Upper lobe of right lung (tissue), 1 donor: ENCODE results near the gene EHBP1. TPM values are rescaled to one million over a fixed set of nuclear protein-coding genes. Genes with fewer than 3 reads are reported as not detected.
"Not testable (repeated sequence)": the region's sequence is repeated elsewhere in the genome, so short reads cannot be mapped to it uniquely, and the experiment has no call there.

Source experiments
- ATAC-seq: fragments of 200-7000 bp; cut with Tn5 transposase; one replicate; pipeline ENCODE4 v1.9.1; 2020; ENCODE audit warnings: mild to moderate bottlenecking, moderate library complexity
- DNase-seq: peaks from one replicate; pipeline ENCODE4 v3.0.0-alpha.2; 2020
- H3K27ac ChIP-seq: fragments of 200-600 bp; one replicate; pipeline ENCODE4 v1.8.0; 2022
- H3K27me3 ChIP-seq: fragments of 200-600 bp; one replicate; pipeline ENCODE4 v1.8.0; 2022; ENCODE audit warnings: mild to moderate bottlenecking
- H3K36me3 ChIP-seq: fragments of 200-600 bp; one replicate; pipeline ENCODE4 v1.8.0; 2022
- H3K4me1 ChIP-seq: fragments of 200-600 bp; one replicate; pipeline ENCODE4 v1.8.0; 2022
- H3K4me3 ChIP-seq: fragments of 200-600 bp; one replicate; pipeline ENCODE4 v1.8.0; 2022; ENCODE audit warnings: mild to moderate bottlenecking
- H3K9me3 ChIP-seq: fragments of 200-600 bp; one replicate; pipeline ENCODE4 v1.8.0; 2022
- intact Hi-C: fragments of 100-400 bp; cut with DNase I; formaldehyde crosslinking; loops from one replicate; pipeline ENCODE4 v1.11.0; 2022
- total RNA-seq: library from RNA; stranded (reverse); fragmentation: NEBNext Ultra II Directional; extraction: Animal tissue kit (Norgen Biotek cat#: 25700); gene quantifications from one replicate; pipeline ENCODE4 v1.2.1, GENCODE V29; 2021
- TF ChIP-seq, protein P1 (sequence below): fragments of 200-600 bp; IDR thresholded peaks from one replicate; pipeline ENCODE4 v1.8.0; 2022; ENCODE audit warnings: antibody characterized with exemption
- donor health status: DM: no; HTN: yes; CAD: no; lungs with severe emphysema.

The EHBP1 gene
- total RNA-seq, 1 donor from 2014 or later = 46.7 TPM

DNA sequence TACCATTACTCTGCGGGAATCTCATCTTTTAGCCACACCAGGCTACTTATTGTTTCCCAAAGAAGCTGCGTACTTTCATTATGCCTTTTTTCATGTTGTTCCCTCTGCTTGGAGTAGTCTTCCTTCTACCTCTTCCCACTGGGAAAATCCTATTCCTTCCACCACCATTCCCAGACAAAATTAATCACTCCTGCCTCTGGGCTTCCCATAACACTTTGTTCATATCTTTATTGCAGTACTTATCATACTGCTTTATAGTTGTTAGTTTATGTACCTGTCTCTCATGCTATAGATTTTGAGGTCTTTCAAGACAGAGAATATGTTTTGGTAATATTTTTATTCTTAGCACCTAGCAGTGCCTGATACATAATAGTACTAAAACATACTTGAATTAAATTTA, 361.3 kb downstream of the EHBP1 start:
- Histone ChIP-seq H3K27me3 (peaks cover 56% of the 10 kb centered on the region), H3K9me3 (no peaks in the 10 kb centered on the region), H3K4me3 (no peak overlapping the region), H3K27ac (no peak overlapping the region), H3K4me1 (no peaks in the 10 kb centered on the region), H3K36me3 (no peaks in the 10 kb centered on the region)
- DNase-seq = no peak
- no peak for ATAC-seq
- TF ChIP-seq, protein P1, sequence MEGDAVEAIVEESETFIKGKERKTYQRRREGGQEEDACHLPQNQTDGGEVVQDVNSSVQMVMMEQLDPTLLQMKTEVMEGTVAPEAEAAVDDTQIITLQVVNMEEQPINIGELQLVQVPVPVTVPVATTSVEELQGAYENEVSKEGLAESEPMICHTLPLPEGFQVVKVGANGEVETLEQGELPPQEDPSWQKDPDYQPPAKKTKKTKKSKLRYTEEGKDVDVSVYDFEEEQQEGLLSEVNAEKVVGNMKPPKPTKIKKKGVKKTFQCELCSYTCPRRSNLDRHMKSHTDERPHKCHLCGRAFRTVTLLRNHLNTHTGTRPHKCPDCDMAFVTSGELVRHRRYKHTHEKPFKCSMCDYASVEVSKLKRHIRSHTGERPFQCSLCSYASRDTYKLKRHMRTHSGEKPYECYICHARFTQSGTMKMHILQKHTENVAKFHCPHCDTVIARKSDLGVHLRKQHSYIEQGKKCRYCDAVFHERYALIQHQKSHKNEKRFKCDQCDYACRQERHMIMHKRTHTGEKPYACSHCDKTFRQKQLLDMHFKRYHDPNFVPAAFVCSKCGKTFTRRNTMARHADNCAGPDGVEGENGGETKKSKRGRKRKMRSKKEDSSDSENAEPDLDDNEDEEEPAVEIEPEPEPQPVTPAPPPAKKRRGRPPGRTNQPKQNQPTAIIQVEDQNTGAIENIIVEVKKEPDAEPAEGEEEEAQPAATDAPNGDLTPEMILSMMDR = no peak
- intact Hi-C loops = no loop called here

DNA sequence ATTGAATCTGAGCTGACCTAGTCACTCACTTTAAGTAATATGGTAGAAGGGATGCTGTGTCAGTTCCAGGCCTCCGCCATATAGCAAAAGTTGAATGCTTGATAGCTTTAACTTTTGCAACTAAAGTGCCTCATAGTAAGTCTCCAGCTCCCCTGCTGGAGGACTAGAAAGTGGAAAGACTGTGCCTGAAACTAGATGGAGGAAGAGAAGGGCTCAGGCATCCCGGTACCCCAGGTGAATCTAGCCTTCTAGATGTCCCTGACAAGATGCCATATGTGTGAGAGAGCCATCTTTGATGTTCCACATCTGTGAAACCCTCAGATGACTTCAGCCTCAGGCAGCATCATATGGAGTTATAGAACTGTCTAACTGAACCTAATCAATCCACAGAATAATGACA, 366.2 kb downstream of the EHBP1 start:
- intact Hi-C loops = no loop called here
- DNase-seq (no peak), ATAC-seq (no peak)
- Histone ChIP-seq H3K9me3 (no peaks in the 10 kb centered on the region), H3K4me3 (no peak overlapping the region), H3K27ac (no peak overlapping the region), H3K36me3 (no peaks in the 10 kb centered on the region), H3K4me1 (no peaks in the 10 kb centered on the region), H3K27me3 (peaks cover 11% of the 10 kb centered on the region)
- TF ChIP-seq, protein P1 = no peak

DNA sequence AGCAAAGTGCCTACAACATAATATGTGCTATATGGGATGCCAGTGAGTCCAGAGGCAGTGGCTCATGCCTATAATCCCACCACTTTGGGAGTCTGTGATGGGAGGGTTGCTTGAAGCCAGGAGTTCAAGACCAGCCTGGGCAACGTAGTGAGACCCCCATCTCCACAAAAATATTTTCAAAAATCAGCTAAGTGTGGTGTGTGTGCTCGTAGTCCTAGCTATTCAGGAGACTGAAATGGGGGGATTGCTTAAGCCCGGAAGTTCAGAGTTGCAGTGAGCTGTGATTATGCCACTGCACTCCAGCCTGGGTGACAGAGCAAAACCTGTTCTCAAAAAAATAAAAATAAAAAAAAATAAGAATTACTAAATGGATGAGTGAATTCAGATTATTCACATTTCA, 368.5 kb downstream of the EHBP1 start:
- H3K27ac ChIP-seq = no peak overlapping the region
- no peaks in the 10 kb centered on the region for H3K36me3 ChIP-seq
- H3K27me3 ChIP-seq = no peaks in the 10 kb centered on the region
- ATAC-seq (no peak), DNase-seq (no peak)
- H3K9me3 ChIP-seq = no peaks in the 10 kb centered on the region
- intact Hi-C loops = no loop called here
- no peak overlapping the region for H3K4me3 ChIP-seq
- H3K4me1 ChIP-seq = no peaks in the 10 kb centered on the region
- TF ChIP-seq, protein P1 = no peak

DNA sequence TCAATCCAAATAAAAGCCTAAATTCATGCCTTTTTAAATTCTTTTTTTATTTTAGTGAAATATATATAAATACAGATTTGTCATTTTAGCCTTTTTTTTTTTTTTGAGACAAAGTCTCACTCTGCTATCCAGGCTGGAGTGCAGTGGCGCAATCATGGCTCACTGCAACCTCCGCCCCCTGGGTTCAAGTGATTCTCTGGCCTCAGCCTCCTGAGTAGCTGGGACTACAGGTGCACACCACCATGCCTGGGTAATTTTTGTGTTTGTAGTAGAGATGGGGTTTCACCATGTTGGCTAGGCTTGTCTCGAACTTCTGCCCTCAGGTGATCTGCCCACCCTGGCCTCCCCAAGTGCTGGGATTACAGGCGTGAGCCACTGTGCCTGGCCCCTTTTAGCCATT, 368.9 kb downstream of the EHBP1 start:
- H3K4me1 ChIP-seq, ATAC-seq, intact Hi-C loops: not testable (repeated sequence)

DNA sequence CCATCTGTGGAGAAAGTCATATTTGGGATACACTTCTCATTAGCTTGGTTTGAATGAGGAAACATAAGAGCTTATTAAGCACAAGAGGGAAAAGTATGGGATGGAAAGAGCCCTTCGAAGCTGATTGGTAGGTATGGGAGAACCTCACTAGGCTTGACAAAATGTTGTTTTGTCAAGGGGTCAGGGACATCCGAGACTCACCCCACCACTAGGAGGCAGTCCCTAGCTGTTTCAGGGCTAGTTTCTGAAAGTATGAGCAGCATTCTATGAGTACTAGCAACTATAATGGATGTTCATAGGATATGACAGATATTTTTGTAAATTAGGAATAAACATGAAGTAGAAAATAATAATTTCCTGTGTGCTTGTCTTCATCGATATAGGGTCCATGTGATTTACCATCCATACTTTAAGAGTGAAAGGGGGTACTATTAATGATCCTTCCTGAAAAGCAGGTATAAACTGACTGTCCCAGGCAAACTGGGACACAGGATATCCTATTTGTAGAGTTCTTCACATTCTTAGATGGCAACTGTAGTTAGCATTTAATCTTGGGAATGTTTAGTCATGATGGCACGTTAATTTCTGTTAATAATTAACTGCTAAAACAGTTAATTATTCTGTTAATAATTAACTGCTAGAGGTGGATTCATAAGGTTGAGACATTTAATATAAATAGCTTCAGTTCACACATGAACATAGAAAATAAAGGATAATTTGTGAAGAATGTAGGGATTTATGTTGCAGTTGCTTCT, 373.5 kb downstream of the EHBP1 start:
- no peak for DNase-seq
- TF ChIP-seq, protein P1 = no peak
- Histone ChIP-seq H3K36me3 (no peaks in the 10 kb centered on the region), H3K9me3 (no peaks in the 10 kb centered on the region), H3K4me3 (no peak overlapping the region), H3K4me1 (no peaks in the 10 kb centered on the region), H3K27ac (no peak overlapping the region), H3K27me3 (no peaks in the 10 kb centered on the region)
- no peak for ATAC-seq
- intact Hi-C loops = no loop called here

More for the DNA sequence above, 368.9 kb downstream of the EHBP1 start:
- H3K9me3 ChIP-seq, H3K27ac ChIP-seq, H3K36me3 ChIP-seq, H3K27me3 ChIP-seq, DNase-seq, H3K4me3 ChIP-seq: not testable (repeated sequence)

DNA sequence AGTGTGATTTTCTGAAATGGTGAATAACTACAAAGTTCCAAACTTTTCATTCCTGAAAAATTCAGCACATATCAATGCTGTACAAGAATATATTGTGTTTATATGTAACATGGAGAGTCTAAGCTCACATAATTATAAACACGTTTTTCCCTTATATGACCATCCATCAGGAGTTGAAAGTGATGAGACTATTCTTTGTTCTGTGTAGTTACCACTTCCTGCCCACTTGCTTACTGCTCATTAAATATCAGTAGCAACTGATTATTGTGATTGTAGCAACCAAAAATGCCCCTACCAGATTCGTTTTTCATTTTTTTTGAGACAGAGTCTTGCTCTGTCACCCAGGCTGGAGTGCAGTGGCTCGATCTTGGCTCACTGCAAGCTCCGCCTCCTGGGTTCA, 375.9 kb downstream of the EHBP1 start:
- no peaks in the 10 kb centered on the region for H3K36me3 ChIP-seq
- ATAC-seq = no peak
- TF ChIP-seq, protein P1 = no peak
- H3K27ac ChIP-seq = no peak overlapping the region
- no peak overlapping the region for H3K4me3 ChIP-seq
- no peaks in the 10 kb centered on the region for H3K4me1 ChIP-seq
- DNase-seq = no peak
- intact Hi-C loops = no loop called here
- H3K27me3 ChIP-seq = no peaks in the 10 kb centered on the region
- H3K9me3 ChIP-seq = no peaks in the 10 kb centered on the region
